NCI-H748 (cell line): ENCODE results near the gene FZD7.
A peak's percentile ranks its signal among the peaks of the same experiment; 100 is the strongest.

Source experiments
- DNase-seq: peaks from one replicate; lab custom pipeline; 2025; ENCODE audit not compliant: unreplicated experiment; lab: John Stamatoyannopoulos, UW

Gene FZD7

GRCh38 chr2:202033317-202034248 is at the start of gene FZD7:
FZD7 (plus strand) TSS chr2:202033855; CDS start chr2:202034648, 793 bp downstream.
- peak; percentile 88 for DNase-seq

DNA sequence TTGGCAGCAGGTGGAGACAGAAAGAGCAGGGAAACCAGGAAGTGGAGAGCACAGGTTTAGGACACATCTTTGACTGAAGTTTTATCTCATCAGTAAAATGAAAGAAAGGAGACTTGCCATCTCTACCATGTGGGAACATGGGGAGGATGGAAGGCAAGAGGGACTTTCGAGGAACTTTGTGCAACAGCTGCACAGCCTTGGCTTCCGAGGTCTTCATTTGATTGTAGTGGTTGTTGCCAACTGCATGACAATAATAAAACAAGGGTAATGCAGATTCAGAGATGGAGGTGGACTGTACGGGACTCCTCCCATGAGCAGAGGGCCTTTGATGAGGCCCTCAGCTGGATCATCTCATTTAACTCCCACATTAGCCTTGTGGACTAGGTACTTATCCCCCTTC is 49.3 kb upstream of the FZD7 start:
- no peak for DNase-seq

- no peak for DNase-seq
Measured at GRCh38 chr2:201984800-201985525, 48.7 kb upstream of the FZD7 start.

DNA sequence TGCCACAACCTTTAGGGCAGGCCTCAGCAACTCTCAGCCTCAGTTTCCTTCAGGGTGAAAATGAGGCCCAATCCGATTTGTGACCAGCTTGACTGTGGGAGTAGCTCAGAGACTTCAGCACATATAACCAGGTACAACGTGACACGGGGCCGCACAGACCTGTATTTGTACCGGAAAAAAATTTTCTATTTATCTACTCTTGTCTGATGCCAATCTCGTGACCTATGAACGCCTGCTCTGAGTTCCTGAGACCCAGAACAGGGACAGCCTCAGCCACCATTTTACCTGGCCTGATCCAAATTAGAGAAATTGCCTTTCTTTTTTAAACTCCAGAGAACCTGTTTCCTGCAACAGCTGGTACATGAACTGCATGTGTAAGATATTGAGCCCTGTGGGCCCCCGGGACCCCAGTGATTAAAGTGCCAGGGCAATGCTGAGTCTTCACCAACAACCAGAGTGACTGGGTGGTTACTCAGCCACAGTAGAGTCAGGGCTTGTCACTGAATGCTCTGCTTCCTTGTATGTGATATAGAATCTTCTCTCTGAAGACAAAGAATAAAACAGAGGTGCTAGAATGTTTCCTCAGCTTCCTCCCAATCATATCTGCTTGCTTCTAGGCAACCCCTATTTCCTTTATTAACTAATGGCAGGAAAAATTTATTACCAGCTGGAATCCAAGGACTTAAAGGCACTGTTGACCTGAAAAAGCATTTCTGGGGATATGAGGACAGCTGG is 47.8 kb upstream of the FZD7 start:
- DNase-seq, result no peak

DNA sequence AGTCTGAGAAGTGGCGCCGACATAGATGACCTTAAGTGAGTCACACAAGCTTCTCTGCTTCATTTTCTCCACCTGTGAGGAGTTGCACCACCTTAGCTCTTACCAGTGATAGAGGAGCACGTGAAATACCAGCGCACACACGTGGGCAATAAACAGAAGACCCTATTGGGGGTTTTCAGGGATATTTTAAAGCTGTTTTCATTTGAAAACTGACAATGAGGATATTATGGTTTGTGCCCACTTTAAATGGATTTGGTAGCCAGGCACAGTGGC is 47.3 kb upstream of the FZD7 start:
- DNase-seq, result no peak

GRCh38 chr2:201987426-201987825 is 46.2 kb upstream of the FZD7 start:
- DNase-seq, result no peak

DNA sequence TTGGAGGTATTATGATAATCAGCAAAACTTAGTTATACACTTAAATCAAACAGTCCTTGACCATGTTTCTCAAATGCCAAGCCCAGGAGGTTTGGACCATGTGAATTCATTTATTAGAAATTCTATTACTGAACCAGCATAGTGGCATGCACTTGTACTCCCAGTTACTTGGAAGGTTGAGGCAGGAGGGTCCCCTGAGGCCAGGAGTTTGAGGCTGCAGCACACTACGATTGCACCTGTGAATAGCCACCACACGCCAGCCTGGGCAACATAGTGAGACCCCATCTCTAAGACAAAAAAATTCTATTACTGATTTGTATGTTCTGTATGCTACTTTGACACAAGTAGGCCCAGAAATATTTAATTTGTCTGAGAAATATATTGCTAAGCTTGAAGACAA is 43.6 kb upstream of the FZD7 start:
- no peak for DNase-seq

DNA sequence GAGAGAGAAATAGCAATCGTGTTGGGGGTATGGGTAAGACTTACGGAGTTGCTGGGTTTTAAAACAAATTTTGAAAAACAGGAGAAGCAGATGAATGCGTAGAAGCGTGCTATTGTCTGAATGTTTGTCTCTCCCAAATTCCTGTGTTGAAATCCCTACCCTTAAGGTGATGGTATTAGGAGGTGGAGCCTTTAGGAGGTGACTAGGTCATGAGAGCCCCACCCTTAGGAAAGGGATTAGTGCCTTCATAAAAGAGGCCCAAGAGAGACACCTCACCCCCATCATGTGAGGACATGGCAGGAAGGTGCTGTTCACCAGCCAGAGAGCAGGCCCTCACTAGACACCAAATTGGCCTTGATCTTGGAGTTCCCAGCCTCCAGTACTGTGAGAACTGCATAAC is 40.7 kb upstream of the FZD7 start:
- no peak for DNase-seq

GRCh38 chr2:201994973-201995638 is 38.5 kb upstream of the FZD7 start:
- no peak for DNase-seq

DNA sequence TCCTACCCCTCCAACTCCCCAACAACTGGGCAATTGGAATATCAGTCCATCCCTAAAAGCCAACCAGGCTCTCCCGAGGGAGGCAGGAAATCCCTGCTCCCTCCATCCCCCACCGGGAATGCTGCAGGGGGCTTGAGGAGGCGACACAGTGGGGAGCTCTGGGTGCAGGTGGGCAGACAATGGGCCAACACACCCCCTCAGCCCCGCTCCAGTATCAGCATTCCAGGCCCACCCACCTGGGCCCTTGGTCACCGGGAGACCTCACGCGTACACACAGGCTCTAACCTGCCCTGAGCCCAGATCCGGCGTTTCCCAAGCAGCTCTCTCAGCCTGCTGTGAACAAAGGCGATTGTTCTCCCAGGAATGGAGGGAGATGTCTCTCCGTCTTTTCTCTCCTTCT is 37.6 kb upstream of the FZD7 start:
- DNase-seq, result peak; percentile 38

DNA sequence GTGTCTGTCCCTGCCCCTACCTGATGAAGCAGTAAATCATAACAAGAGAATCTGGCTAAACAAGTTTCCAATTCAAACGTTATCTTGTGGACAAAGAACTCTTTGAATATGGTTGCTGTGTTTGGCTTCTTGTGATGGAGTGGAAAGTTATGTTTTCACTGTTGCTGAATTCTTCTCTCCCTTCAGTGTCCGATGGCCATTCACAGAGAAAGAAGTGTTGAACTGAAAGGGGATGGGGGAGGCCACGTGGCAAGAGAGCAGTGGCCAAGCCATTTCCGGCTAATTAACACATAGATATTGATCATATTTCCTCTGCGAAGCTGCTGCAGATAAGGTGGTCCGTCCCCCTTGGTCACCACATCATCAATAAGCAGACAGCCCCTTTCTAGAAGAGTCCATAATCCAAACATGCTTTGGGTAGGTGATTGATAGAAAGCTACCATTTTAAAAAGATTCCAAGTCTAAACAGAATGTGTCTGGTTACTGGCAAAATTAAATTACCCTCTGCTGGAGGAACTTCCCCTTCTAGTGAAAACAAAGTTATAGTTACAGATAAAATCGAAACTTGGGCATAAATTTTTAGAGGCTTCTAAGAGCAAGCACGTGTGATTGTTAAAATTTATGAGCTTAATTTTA is 36.9 kb upstream of the FZD7 start:
- peak; percentile 54 for DNase-seq

GRCh38 chr2:201999279-201999678 is 34.4 kb upstream of the FZD7 start:
- no peak for DNase-seq

GRCh38 chr2:202001826-202002225 is 31.8 kb upstream of the FZD7 start:
- no peak for DNase-seq

DNA sequence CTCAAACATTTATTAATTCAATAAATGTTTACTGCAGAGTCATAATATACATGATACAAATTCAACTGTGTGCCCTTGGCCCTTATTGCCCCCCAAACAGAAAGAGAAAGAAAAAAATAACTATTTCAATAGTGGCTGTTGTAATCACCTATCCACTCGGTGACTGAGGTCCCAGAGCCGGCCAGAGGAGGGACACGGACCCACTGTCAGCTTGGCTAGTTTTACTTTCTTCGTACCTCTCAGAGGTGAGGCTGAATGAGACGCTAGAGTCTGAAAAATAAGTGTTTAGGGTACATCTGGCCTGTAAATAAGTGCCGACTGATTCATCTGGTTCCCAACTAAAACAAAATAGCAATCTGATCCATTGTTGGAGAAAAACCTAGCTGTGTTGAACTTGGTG is 31.3 kb upstream of the FZD7 start:
- DNase-seq, result no peak

GRCh38 chr2:202005272-202005887 is 28.3 kb upstream of the FZD7 start:
- DNase-seq, result no peak

GRCh38 chr2:202006301-202006700 is 27.4 kb upstream of the FZD7 start:
- no peak for DNase-seq

- no peak for DNase-seq
Measured at GRCh38 chr2:202007015-202007982, 26.4 kb upstream of the FZD7 start.

DNA sequence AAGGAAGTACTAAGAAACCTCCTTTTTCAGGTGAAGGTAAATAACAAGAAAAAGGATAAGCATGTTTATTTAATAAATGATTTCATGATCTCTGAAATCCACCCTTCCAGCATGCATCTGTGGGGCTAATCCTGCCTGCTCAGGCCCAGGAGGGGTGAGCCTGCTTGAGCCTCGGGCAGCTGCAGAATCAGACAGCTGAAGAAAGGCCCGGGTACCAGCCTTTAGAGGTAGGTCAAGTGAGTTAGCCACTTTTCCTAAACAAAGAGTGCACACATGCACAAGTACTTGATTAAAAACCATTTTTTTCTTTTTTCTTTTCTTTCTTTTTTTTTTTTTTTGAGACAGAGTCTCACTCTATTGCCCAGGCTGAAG is 25.7 kb upstream of the FZD7 start:
- no peak for DNase-seq

GRCh38 chr2:202009019-202009481 is 24.6 kb upstream of the FZD7 start:
- peak; percentile 48 for DNase-seq
